Uterus (tissue), 4 donors: ENCODE data around the gene ASCC3. TPM values are rescaled to one million over a fixed set of nuclear protein-coding genes. Genes with fewer than 3 reads are reported as not detected.

Experiments used
- DNase-seq, 2 donors: peaks; one replicate each; pipeline ENCODE4 v3.0.0-alpha.2; 2019 to 2020
- H3K27ac ChIP-seq, 2 donors: fragments of 200-600 bp; sonication (generic); 1 replicate in 1 of 2; 2 replicates in 1 of 2; pipeline ENCODE4 v1.5.1; 2016 to 2018
- H3K27me3 ChIP-seq, 2 donors: fragments of 200-600 bp; sonication (generic); one replicate each; pipeline ENCODE4 v1.5.1; 2018 to 2019; ENCODE audit warnings: control low read depth in 1 of 2
- H3K36me3 ChIP-seq, 2 donors: fragments of 200-600 bp; sonication (generic); one replicate each; pipeline ENCODE4 v1.5.1; 2019; ENCODE audit warnings: control low read depth in 1 of 2
- H3K4me1 ChIP-seq, 2 donors: fragments of 200-600 bp; sonication (generic); one replicate each; pipeline ENCODE4 v1.5.1; 2018 to 2019; ENCODE audit warnings: control low read depth in 1 of 2
- H3K4me3 ChIP-seq, 2 donors: fragments of 200-600 bp; sonication (generic); 1 replicate in 1 of 2; 2 replicates in 1 of 2; pipeline ENCODE4 v1.5.1; 2018 to 2019; ENCODE audit warnings: mild to moderate bottlenecking in 1 of 2
- H3K9me3 ChIP-seq, 2 donors: fragments of 200-600 bp; sonication (generic); one replicate each; pipeline ENCODE4 v1.5.1; 2019; ENCODE audit warnings: control low read depth in 1 of 2
- CTCF ChIP-seq, 4 experiments: fragments of 200-600 bp in 2 of 4; fragments of 450-650 bp in 2 of 4; sonication (generic) in 2 of 4; IDR thresholded peaks; one replicate each; pipeline ENCODE4 v1.5.1; 2016 to 2019; ENCODE audit warnings: antibody characterized with exemption in 4 of 4, mild to moderate bottlenecking in 2 of 4, moderate library complexity in 1 of 4
- POLR2A ChIP-seq, 2 donors: fragments of 450-650 bp; IDR thresholded peaks; one replicate each; pipeline ENCODE4 v1.6.1; 2016; ENCODE audit warnings: antibody characterized with exemption in 2 of 2, mild to moderate bottlenecking in 1 of 2, moderate library complexity in 1 of 2
- intact Hi-C: fragments of 100-400 bp; cut with DNase I; formaldehyde crosslinking; loops from one replicate; pipeline ENCODE4 v1.15.1; 2023; ENCODE audit warnings: low total_unique reads
- total RNA-seq, 4 donors: library from RNA; depleted of rRNA in 3 of 4; stranded (reverse); fragments of >200 nt in 3 of 4; gene quantifications; one replicate each; pipeline versions ENCODE4 v1.1.0 to v1.2.4, GENCODE V29; 2014 to 2023
- donor health status: DM: yes; HTN: yes; CAD: no.

Gene ASCC3
- total RNA-seq, 4 donors from 2014 or later, result 14.3 to 92.4 (median 33.2) TPM

GRCh38 chr6:100620085-100620840 is 260.9 kb downstream of the ASCC3 start:
- no peaks in the 10 kb centered on the region for H3K36me3 ChIP-seq
- DNase-seq, result no peak
- H3K4me1 ChIP-seq, result no peaks in the 10 kb centered on the region
- no peak overlapping the region for H3K4me3 ChIP-seq
- H3K27ac ChIP-seq, result no peak overlapping the region
- TF ChIP-seq CTCF (IDR thresholded peaks at IDR 0.05) (no peak), POLR2A (IDR thresholded peaks at IDR 0.05) (no peak)
- intact Hi-C loops, result no loop called here
- H3K27me3 ChIP-seq, result no peaks in the 10 kb centered on the region
- H3K9me3 ChIP-seq, result no peaks in the 10 kb centered on the region

DNA sequence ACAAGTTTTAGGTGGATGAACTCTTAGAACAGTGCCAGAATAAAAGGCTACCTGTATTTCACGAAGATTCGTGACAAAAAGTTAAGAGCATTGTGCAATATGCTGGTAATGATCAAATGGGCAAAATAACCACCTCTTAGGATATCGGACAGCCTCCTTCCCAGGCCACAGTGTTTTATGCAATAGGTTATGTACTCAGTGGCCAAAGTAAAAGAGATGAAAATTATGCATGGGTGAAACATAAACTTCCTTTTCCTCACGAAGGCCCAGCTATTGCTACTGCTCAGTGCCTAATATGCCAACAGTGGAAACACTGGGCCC is 262.8 kb downstream of the ASCC3 start:
- H3K4me1 ChIP-seq, result no peaks in the 10 kb centered on the region

GRCh38 chr6:100617633-100618350 is 263.3 kb downstream of the ASCC3 start:
- Histone ChIP-seq H3K36me3 (no peaks in the 10 kb centered on the region), H3K27me3 (no peaks in the 10 kb centered on the region), H3K4me1 (no peaks in the 10 kb centered on the region), H3K4me3 (no peak overlapping the region), H3K9me3 (no peaks in the 10 kb centered on the region), H3K27ac (no peak overlapping the region)
- intact Hi-C loops, result no loop called here
- DNase-seq, result no peak
- TF ChIP-seq POLR2A (IDR thresholded peaks at IDR 0.05) (no peak), CTCF (IDR thresholded peaks at IDR 0.05) (no peak)

More for the DNA sequence above, 262.8 kb downstream of the ASCC3 start:
- H3K27ac ChIP-seq, result no peak overlapping the region
- intact Hi-C loops, result no loop called here
- no peak for TF ChIP-seq POLR2A (IDR thresholded peaks at IDR 0.05)
- H3K36me3 ChIP-seq, result no peaks in the 10 kb centered on the region
- no peaks in the 10 kb centered on the region for H3K9me3 ChIP-seq
- no peak overlapping the region for H3K4me3 ChIP-seq
- DNase-seq, result no peak
- H3K27me3 ChIP-seq, result no peaks in the 10 kb centered on the region

DNA sequence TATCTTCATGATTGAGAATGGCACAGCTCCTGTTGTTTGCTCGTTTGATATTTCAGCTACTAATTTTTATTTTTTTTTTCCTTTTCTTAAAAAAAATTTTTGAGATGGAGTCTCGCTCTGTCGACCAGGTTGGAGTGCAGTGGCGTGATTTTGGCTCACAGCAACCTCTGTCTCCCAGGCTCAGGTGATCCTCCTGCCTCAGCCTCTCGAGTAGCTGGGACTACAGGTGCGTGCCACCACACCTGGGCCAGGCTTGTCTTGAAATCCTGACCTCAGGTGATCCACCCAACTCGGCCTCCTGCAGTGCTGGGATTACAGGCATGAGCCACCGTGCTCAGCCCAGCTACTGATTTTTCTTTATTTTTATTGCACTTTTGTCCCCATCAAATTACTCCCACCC is 266.2 kb downstream of the ASCC3 start:
- no peaks in the 10 kb centered on the region for H3K27me3 ChIP-seq
- TF ChIP-seq CTCF (IDR thresholded peaks at IDR 0.05) (no peak), POLR2A (IDR thresholded peaks at IDR 0.05) (no peak)
- no peak for DNase-seq
- no peaks in the 10 kb centered on the region for H3K4me1 ChIP-seq
- intact Hi-C loops, result no loop called here
- H3K36me3 ChIP-seq, result no peaks in the 10 kb centered on the region
- H3K9me3 ChIP-seq, result no peaks in the 10 kb centered on the region
- H3K4me3 ChIP-seq, result no peak overlapping the region
- H3K27ac ChIP-seq, result no peak overlapping the region

- intact Hi-C loops, result no loop called here
Observed at GRCh38 chr6:100614386-100614785, 266.7 kb downstream of the ASCC3 start.

More at GRCh38 chr6:100614386-100614785, 266.7 kb downstream of the ASCC3 start:
- no peak for TF ChIP-seq POLR2A (IDR thresholded peaks at IDR 0.05)
- TF ChIP-seq CTCF (IDR thresholded peaks at IDR 0.05), result no peak
- Histone ChIP-seq H3K36me3 (no peaks in the 10 kb centered on the region), H3K27ac (no peak overlapping the region), H3K27me3 (no peaks in the 10 kb centered on the region), H3K9me3 (no peaks in the 10 kb centered on the region), H3K4me1 (no peaks in the 10 kb centered on the region), H3K4me3 (no peak overlapping the region)
- DNase-seq, result no peak
